ENCODE results near the gene CA4. TPM values are rescaled to one million over a fixed set of nuclear protein-coding genes. Genes with fewer than 3 reads are reported as not detected.
A peak's percentile ranks its signal among the peaks of the same experiment; 100 is the strongest.

The CA4 gene
- total RNA-seq, 1 experiment from 2014 or later, result 6.7 TPM

- no peak overlapping the region for H3K4me3 Mint-ChIP-seq
- no peaks in the 10 kb centered on the region for H3K9me3 Mint-ChIP-seq
- ATAC-seq, result peak; percentile 5; the same call in 1 of the 2 replicates
- CTCF ChIA-PET, result interaction anchor here (1.1 to 4.0 kb wide), 8 partner anchors 9 to 81 kb away, joined by 3 to 20 read pairs (median 7); partner anchors contain the start of genes CA4 and HEATR6
- TF ChIP-seq SOX15 (CRISPR knock-in tag; IDR thresholded peaks at IDR 0.05), result no peak
- TF ChIP-seq ZNF671 (CRISPR knock-in tag; IDR thresholded peaks at IDR 0.05), result no peak
- no peak for TF ChIP-seq TEAD4 (CRISPR knock-in tag; IDR thresholded peaks at IDR 0.05)
- TF ChIP-seq ZNF423 (CRISPR knock-in tag; IDR thresholded peaks at IDR 0.05), result peak; percentile 58; the same call in 1 of the 2 replicates
- TF ChIP-seq GABPB1 (CRISPR knock-in tag; IDR thresholded peaks at IDR 0.05), result no peak
- TF ChIP-seq, protein P1, sequence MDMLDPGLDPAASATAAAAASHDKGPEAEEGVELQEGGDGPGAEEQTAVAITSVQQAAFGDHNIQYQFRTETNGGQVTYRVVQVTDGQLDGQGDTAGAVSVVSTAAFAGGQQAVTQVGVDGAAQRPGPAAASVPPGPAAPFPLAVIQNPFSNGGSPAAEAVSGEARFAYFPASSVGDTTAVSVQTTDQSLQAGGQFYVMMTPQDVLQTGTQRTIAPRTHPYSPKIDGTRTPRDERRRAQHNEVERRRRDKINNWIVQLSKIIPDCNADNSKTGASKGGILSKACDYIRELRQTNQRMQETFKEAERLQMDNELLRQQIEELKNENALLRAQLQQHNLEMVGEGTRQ (CRISPR knock-in tag; IDR thresholded peaks at IDR 0.05), result no peak
- TF ChIP-seq ZBTB21 (CRISPR knock-in tag; IDR thresholded peaks at IDR 0.05; ENCODE audit: borderline replicate concordance), result no peak
- TF ChIP-seq NFE2L1 (CRISPR knock-in tag; IDR thresholded peaks at IDR 0.05), result no peak
- TF ChIP-seq TEAD1 (CRISPR knock-in tag; IDR thresholded peaks at IDR 0.05), result 0 out of 2 replicates have a peak, but pooled peaks have one; percentile 26
- no peak for TF ChIP-seq ZNF416 (CRISPR knock-in tag; IDR thresholded peaks at IDR 0.05)
- no peak for TF ChIP-seq HMGA2 (CRISPR knock-in tag; IDR thresholded peaks at IDR 0.05)
- TF ChIP-seq ZNF138 (CRISPR knock-in tag; conservative IDR thresholded peaks at IDR 0.05), result no peak
- TF ChIP-seq FOXJ3 (CRISPR knock-in tag; IDR thresholded peaks at IDR 0.05; ENCODE audit: borderline replicate concordance), result no peak
- TF ChIP-seq, protein P2, sequence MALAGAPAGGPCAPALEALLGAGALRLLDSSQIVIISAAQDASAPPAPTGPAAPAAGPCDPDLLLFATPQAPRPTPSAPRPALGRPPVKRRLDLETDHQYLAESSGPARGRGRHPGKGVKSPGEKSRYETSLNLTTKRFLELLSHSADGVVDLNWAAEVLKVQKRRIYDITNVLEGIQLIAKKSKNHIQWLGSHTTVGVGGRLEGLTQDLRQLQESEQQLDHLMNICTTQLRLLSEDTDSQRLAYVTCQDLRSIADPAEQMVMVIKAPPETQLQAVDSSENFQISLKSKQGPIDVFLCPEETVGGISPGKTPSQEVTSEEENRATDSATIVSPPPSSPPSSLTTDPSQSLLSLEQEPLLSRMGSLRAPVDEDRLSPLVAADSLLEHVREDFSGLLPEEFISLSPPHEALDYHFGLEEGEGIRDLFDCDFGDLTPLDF (CRISPR knock-in tag; IDR thresholded peaks at IDR 0.05), result no peak
- TF ChIP-seq ZNF532 (CRISPR knock-in tag; IDR thresholded peaks at IDR 0.05; ENCODE audit: borderline replicate concordance), result no peak
- TF ChIP-seq, protein P3, sequence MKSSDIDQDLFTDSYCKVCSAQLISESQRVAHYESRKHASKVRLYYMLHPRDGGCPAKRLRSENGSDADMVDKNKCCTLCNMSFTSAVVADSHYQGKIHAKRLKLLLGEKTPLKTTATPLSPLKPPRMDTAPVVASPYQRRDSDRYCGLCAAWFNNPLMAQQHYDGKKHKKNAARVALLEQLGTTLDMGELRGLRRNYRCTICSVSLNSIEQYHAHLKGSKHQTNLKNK (CRISPR knock-in tag; IDR thresholded peaks at IDR 0.05), result no peak
- no peaks in the 10 kb centered on the region for H3K27me3 Mint-ChIP-seq (ENCODE audit: low read depth)
- peaks cover 75% of the 10 kb centered on the region for H3K4me1 Mint-ChIP-seq
- POLR2A ChIA-PET, result interaction anchor here (0.6 to 1.5 kb wide), 3 partner anchors 16 to 1206 kb away, joined by 3 to 4 read pairs (median 3); no protein-coding TSS in a partner anchor
- H3K27ac Mint-ChIP-seq, result no peak overlapping the region
- no peaks in the 10 kb centered on the region for H3K36me3 Mint-ChIP-seq
- no peak for DNase-seq (ENCODE audit: low spot score)
Measured at GRCh38 chr17:60158751-60159478, 9.1 kb downstream of the CA4 start.

GRCh38 chr17:60159479-60159866, 9.7 kb downstream of the CA4 start:
- no peak overlapping the region for H3K4me3 Mint-ChIP-seq
- no peaks in the 10 kb centered on the region for H3K36me3 Mint-ChIP-seq
- no peaks in the 10 kb centered on the region for H3K9me3 Mint-ChIP-seq
- TF ChIP-seq MYBL2 (CRISPR knock-in tag; IDR thresholded peaks at IDR 0.05) (no peak), CBFB (CRISPR knock-in tag; IDR thresholded peaks at IDR 0.05; ENCODE audit: low read depth) (no peak), NFATC4 (CRISPR knock-in tag; IDR thresholded peaks at IDR 0.05) (no peak), NR2C2 (CRISPR knock-in tag; IDR thresholded peaks at IDR 0.05) (no peak), ZNF219 (CRISPR knock-in tag; IDR thresholded peaks at IDR 0.05; ENCODE audit: borderline replicate concordance) (no peak), SMAD4 (CRISPR knock-in tag; IDR thresholded peaks at IDR 0.05) (no peak), ZNF416 (CRISPR knock-in tag; IDR thresholded peaks at IDR 0.05) (no peak), ZNF317 (CRISPR knock-in tag; IDR thresholded peaks at IDR 0.05; ENCODE audit: borderline replicate concordance, low read depth) (no peak), KAT7 (CRISPR knock-in tag; IDR thresholded peaks at IDR 0.05; ENCODE audit: borderline replicate concordance) (no peak), ZBTB21 (CRISPR knock-in tag; IDR thresholded peaks at IDR 0.05; ENCODE audit: borderline replicate concordance) (no peak), NFYB (CRISPR knock-in tag; conservative IDR thresholded peaks at IDR 0.05; ENCODE audit: low read depth) (no peak)
- TF ChIP-seq, protein P4, sequence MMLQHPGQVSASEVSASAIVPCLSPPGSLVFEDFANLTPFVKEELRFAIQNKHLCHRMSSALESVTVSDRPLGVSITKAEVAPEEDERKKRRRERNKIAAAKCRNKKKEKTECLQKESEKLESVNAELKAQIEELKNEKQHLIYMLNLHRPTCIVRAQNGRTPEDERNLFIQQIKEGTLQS (CRISPR knock-in tag; conservative IDR thresholded peaks at IDR 0.05), result no peak
- TF ChIP-seq, protein P5, sequence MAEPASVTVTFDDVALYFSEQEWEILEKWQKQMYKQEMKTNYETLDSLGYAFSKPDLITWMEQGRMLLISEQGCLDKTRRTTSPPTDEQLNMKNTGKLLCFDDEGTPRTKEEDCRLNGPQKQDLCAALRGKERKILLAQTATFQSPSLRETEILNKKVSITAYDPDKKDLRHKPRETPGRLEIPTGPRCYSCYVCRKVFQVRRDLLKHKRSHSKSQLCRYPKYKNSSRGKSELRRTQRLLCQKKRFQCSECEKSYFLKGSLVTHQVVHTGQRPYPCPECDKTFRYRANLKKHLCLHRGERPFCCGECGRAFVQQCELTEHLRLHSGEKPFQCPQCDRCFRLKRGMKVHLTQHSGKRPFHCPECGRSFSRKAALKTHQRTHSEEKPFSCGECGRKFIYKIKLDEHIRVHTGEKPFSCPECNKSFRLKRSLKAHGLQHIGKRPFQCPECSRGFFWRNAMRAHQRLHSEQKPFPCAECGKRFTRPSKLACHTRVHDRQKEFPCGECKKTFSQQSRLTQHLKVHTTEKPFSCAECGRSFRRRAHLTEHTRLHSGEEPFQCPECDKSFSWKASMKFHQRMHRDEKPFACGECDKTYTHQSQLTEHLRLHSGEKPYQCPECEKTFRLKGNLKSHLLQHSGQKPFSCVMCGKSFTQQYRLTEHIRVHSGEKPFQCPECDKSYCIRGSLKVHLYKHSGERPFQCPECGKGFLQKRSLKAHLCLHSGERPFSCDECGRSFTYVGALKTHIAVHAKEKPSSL (CRISPR knock-in tag; conservative IDR thresholded peaks at IDR 0.05), result no peak

More at GRCh38 chr17:60159479-60159866, 9.7 kb downstream of the CA4 start:
- Mint-ChIP-seq H3K27ac (no peak overlapping the region), H3K4me1 (peaks cover 77% of the 10 kb centered on the region), H3K27me3 (ENCODE audit: low read depth) (no peaks in the 10 kb centered on the region)
- DNase-seq (ENCODE audit: low spot score), result no peak
- ChIA-PET CTCF (interaction anchor here (1.1 to 4.0 kb wide), 6 partner anchors 10 to 19 kb away, joined by 3 to 20 read pairs (median 8); partner anchors contain the start of gene CA4), POLR2A (interaction anchor here (1.5 kb wide), 1 partner anchor 19 kb away, joined by 3 read pairs; no protein-coding TSS in a partner anchor)
- no peak for ATAC-seq
